Measurements from ENCODE around the gene PSPN. TPM values are rescaled to one million over a fixed set of nuclear protein-coding genes. Genes with fewer than 3 reads are reported as not detected.

PSPN gene
- total and polyA plus RNA-seq, 9 of the 15 experiments (the other 6 are each of a cell fraction or from before 2014, with no cell fraction given), result 0.21 to 1.1 (median 0.58) TPM

DNA sequence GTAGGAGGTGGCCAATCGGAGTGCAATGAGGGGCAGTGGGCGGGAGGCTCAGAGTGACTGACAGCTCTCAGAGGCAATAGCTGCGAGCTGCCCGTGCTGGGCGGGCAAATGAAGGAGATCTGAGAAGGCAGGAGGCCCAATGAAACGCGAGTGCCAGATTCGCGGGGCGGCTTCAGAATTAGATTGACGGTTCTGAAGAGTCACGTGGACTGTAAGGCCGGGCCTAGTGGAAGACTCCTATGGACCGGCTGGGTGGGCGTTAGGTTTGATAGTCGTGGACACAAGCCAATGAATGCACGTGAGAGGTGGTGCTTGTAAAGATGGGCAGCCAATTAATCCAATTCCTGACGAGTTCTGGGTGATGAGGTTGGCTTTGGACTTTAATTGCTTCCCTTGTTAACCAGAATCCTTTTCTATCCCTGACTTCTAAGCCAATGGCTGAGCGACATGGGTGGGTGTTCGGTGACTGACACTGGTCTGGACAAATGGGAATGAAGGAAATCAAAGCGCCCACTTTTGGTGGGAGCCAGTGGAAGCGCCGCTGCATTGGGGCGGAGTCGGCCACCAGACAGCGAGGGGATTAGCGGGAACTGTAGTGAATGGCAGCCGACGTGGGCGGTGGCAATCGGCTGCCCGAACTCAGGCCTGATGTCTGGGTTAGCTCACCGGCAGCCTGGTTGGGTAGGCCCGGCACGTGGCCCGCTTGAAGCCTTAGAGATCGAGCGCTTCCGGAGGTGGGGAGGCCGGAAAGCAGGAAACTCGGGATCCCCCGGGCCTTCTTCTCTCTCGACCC lies 49.4 kb upstream of the PSPN start (continued):
- TF ChIP-seq, protein P1, sequence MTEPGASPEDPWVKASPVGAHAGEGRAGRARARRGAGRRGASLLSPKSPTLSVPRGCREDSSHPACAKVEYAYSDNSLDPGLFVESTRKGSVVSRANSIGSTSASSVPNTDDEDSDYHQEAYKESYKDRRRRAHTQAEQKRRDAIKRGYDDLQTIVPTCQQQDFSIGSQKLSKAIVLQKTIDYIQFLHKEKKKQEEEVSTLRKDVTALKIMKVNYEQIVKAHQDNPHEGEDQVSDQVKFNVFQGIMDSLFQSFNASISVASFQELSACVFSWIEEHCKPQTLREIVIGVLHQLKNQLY (CRISPR knock-in tag; conservative IDR thresholded peaks at IDR 0.05), result peak in 1 of 2 experiments; percentile 97; a peak in 2 of 4 replicates
- TF ChIP-seq, protein P2, sequence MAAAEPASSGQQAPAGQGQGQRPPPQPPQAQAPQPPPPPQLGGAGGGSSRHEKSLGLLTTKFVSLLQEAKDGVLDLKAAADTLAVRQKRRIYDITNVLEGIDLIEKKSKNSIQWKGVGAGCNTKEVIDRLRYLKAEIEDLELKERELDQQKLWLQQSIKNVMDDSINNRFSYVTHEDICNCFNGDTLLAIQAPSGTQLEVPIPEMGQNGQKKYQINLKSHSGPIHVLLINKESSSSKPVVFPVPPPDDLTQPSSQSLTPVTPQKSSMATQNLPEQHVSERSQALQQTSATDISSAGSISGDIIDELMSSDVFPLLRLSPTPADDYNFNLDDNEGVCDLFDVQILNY (CRISPR knock-in tag; IDR thresholded peaks at IDR 0.05), result peak; percentile 88; the same call in 1 of the 2 replicates
- no peak for TF ChIP-seq SMARCA4 (IDR thresholded peaks at IDR 0.05)
- TF ChIP-seq NFYB (IDR thresholded peaks at IDR 0.05; ENCODE audit: extremely low read depth, insufficient read length), result peak; percentile 99
- TF ChIP-seq SRSF3 (IDR thresholded peaks at IDR 0.05; ENCODE audit: insufficient read depth, low read length), result no peak
- TF ChIP-seq, protein P3, sequence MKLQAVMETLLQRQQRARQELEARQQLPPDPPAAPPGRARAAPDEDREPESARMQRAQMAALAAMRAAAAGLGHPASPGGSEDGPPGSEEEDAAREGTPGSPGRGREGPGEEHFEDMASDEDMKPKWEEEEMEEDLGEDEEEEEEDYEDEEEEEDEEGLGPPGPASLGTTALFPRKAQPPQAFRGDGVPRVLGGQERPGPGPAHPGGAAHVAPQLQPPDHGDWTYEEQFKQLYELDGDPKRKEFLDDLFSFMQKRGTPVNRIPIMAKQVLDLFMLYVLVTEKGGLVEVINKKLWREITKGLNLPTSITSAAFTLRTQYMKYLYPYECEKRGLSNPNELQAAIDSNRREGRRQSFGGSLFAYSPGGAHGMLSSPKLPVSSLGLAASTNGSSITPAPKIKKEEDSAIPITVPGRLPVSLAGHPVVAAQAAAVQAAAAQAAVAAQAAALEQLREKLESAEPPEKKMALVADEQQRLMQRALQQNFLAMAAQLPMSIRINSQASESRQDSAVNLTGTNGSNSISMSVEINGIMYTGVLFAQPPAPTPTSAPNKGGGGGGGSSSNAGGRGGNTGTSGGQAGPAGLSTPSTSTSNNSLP (IDR thresholded peaks at IDR 0.05; ENCODE audit: borderline replicate concordance, low read depth, low read length), result peak; percentile 95
- TF ChIP-seq ZNF766 (CRISPR knock-in tag; conservative IDR thresholded peaks at IDR 0.05), result peak; percentile 77; the same call in 1 of the 2 replicates
- TF ChIP-seq ZBTB17 (CRISPR knock-in tag; IDR thresholded peaks at IDR 0.05), result peak; percentile 93
- TF ChIP-seq ZNF184 (CRISPR knock-in tag; IDR thresholded peaks at IDR 0.05), result no peak
- TF ChIP-seq RB1 (IDR thresholded peaks at IDR 0.05; ENCODE audit: low read depth), result 0 out of 2 replicates have a peak, but pooled peaks have one; percentile 0
- TF ChIP-seq, protein P4, sequence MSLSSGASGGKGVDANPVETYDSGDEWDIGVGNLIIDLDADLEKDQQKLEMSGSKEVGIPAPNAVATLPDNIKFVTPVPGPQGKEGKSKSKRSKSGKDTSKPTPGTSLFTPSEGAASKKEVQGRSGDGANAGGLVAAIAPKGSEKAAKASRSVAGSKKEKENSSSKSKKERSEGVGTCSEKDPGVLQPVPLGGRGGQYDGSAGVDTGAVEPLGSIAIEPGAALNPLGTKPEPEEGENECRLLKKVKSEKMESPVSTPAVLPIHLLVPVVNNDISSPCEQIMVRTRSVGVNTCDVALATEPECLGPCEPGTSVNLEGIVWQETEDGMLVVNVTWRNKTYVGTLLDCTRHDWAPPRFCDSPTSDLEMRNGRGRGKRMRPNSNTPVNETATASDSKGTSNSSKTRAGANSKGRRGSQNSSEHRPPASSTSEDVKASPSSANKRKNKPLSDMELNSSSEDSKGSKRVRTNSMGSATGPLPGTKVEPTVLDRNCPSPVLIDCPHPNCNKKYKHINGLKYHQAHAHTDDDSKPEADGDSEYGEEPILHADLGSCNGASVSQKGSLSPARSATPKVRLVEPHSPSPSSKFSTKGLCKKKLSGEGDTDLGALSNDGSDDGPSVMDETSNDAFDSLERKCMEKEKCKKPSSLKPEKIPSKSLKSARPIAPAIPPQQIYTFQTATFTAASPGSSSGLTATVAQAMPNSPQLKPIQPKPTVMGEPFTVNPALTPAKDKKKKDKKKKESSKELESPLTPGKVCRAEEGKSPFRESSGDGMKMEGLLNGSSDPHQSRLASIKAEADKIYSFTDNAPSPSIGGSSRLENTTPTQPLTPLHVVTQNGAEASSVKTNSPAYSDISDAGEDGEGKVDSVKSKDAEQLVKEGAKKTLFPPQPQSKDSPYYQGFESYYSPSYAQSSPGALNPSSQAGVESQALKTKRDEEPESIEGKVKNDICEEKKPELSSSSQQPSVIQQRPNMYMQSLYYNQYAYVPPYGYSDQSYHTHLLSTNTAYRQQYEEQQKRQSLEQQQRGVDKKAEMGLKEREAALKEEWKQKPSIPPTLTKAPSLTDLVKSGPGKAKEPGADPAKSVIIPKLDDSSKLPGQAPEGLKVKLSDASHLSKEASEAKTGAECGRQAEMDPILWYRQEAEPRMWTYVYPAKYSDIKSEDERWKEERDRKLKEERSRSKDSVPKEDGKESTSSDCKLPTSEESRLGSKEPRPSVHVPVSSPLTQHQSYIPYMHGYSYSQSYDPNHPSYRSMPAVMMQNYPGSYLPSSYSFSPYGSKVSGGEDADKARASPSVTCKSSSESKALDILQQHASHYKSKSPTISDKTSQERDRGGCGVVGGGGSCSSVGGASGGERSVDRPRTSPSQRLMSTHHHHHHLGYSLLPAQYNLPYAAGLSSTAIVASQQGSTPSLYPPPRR (CRISPR knock-in tag; IDR thresholded peaks at IDR 0.05; ENCODE audit: borderline replicate concordance), result 0 out of 2 replicates have a peak, but pooled peaks have one; percentile 6
- peak; percentile 72; the same call in 1 of the 2 replicates for TF ChIP-seq ZNF347 (CRISPR knock-in tag; IDR thresholded peaks at IDR 0.05; ENCODE audit: low read depth)
- TF ChIP-seq CBFA2T3 (IDR thresholded peaks at IDR 0.05), result no peak
- TF ChIP-seq ZNF282 (CRISPR knock-in tag; IDR thresholded peaks at IDR 0.05), result peak; percentile 95; the same call in 1 of the 2 replicates
- TF ChIP-seq, protein P5, sequence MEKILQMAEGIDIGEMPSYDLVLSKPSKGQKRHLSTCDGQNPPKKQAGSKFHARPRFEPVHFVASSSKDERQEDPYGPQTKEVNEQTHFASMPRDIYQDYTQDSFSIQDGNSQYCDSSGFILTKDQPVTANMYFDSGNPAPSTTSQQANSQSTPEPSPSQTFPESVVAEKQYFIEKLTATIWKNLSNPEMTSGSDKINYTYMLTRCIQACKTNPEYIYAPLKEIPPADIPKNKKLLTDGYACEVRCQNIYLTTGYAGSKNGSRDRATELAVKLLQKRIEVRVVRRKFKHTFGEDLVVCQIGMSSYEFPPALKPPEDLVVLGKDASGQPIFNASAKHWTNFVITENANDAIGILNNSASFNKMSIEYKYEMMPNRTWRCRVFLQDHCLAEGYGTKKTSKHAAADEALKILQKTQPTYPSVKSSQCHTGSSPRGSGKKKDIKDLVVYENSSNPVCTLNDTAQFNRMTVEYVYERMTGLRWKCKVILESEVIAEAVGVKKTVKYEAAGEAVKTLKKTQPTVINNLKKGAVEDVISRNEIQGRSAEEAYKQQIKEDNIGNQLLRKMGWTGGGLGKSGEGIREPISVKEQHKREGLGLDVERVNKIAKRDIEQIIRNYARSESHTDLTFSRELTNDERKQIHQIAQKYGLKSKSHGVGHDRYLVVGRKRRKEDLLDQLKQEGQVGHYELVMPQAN (IDR thresholded peaks at IDR 0.05; ENCODE audit: borderline replicate concordance), result no peak
